Mesenchymal stem cell (in vitro differentiated cells and primary cell): Measurements from ENCODE around the gene RAD21L1.
A peak's percentile ranks its signal among the peaks of the same experiment; 100 is the strongest.

ENCODE experiments used
- DNase-seq: peaks from one replicate; pipeline ENCODE4 v3.0.0-alpha.2; 2013
- H2AFZ ChIP-seq: one replicate; pipeline ENCODE4 v1.6.1; 2013; ENCODE audit warnings: low read depth, mild to moderate bottlenecking, control low read depth, inconsistent platforms, low read length, moderate library complexity
- H2AK5ac ChIP-seq: 2 replicates; pipeline ENCODE4 v1.6.1; 2013; ENCODE audit warnings: low read length, moderate library complexity, mild to moderate bottlenecking, inconsistent platforms; ENCODE audit not compliant: severe bottlenecking
- H2BK120ac ChIP-seq: one replicate; pipeline ENCODE4 v1.6.1; 2013; ENCODE audit warnings: low read depth, mild to moderate bottlenecking, inconsistent platforms, low read length, moderate library complexity
- H2BK12ac ChIP-seq, 2 experiments: one replicate each; pipeline ENCODE4 v1.6.1; 2013; ENCODE audit warnings: inconsistent platforms in 2 of 2, low read length in 2 of 2, mild to moderate bottlenecking in 2 of 2, moderate library complexity in 2 of 2, control low read depth in 1 of 2
- H2BK15ac ChIP-seq: one replicate; pipeline ENCODE4 v1.6.1; 2013; ENCODE audit warnings: mild to moderate bottlenecking, low read depth, inconsistent platforms; ENCODE audit not compliant: poor library complexity, severe bottlenecking
- H2BK5ac ChIP-seq: 2 replicates; pipeline ENCODE4 v1.6.1; 2013; ENCODE audit warnings: low read depth, mild to moderate bottlenecking, low read length, control low read depth, inconsistent platforms; ENCODE audit not compliant: poor library complexity, severe bottlenecking
- H3K14ac ChIP-seq, 2 experiments: one replicate each; pipeline ENCODE4 v1.6.1; 2013; ENCODE audit warnings: inconsistent platforms in 2 of 2, low read length in 2 of 2, control low read depth in 1 of 2, mild to moderate bottlenecking in 1 of 2, moderate library complexity in 1 of 2
- H3K18ac ChIP-seq, 2 experiments: one replicate each; pipeline ENCODE4 v1.6.1; 2013; ENCODE audit warnings: inconsistent platforms in 2 of 2, low read length in 2 of 2, control low read depth in 1 of 2, low read depth in 1 of 2, mild to moderate bottlenecking in 1 of 2
- H3K23ac ChIP-seq, 2 experiments: one replicate each; pipeline ENCODE4 v1.6.1; 2013; ENCODE audit warnings: inconsistent platforms in 2 of 2, low read length in 2 of 2, mild to moderate bottlenecking in 2 of 2, moderate library complexity in 2 of 2, control low read depth in 1 of 2
- H3K27ac ChIP-seq: 2 replicates; pipeline ENCODE4 v1.5.1; 2013; ENCODE audit warnings: mild to moderate bottlenecking, moderate library complexity, low read length, control low read depth, inconsistent platforms; ENCODE audit not compliant: poor library complexity, severe bottlenecking
- H3K27me3 ChIP-seq, 2 experiments: 2 replicates each; pipeline versions ENCODE4 v1.6.1 to v1.7.0; 2013; ENCODE audit warnings: low read length in 2 of 2, mild to moderate bottlenecking in 2 of 2, moderate library complexity in 2 of 2, control low read depth in 1 of 2, inconsistent platforms in 1 of 2; ENCODE audit not compliant: control insufficient read depth in 1 of 2, insufficient read depth in 1 of 2
- H3K36me3 ChIP-seq, 2 experiments: 2 replicates each; pipeline versions ENCODE4 v1.6.1 to v1.7.0; 2013; ENCODE audit warnings: low read length in 2 of 2, control low read depth in 1 of 2, inconsistent platforms in 1 of 2, low read depth in 1 of 2, mild to moderate bottlenecking in 1 of 2; ENCODE audit not compliant: insufficient read depth in 2 of 2, control insufficient read depth in 1 of 2
- H3K4ac ChIP-seq, 2 experiments: one replicate each; pipeline ENCODE4 v1.6.1; 2013; ENCODE audit warnings: inconsistent platforms in 2 of 2, low read length in 2 of 2, mild to moderate bottlenecking in 2 of 2, moderate library complexity in 2 of 2, control low read depth in 1 of 2, low read depth in 1 of 2
- H3K4me1 ChIP-seq: 2 replicates; pipeline ENCODE4 v1.6.1; 2013; ENCODE audit warnings: low read depth, low read length, control low read depth; ENCODE audit not compliant: control insufficient read depth, insufficient read depth
- H3K4me2 ChIP-seq: 2 replicates; pipeline ENCODE4 v1.6.1; 2013; ENCODE audit warnings: low read length, mild to moderate bottlenecking, inconsistent platforms; ENCODE audit not compliant: poor library complexity, severe bottlenecking
- H3K4me3 ChIP-seq, 2 experiments: 2 replicates each; pipeline versions ENCODE4 v1.5.1 to v1.7.0; 2013; ENCODE audit warnings: low read length in 2 of 2, mild to moderate bottlenecking in 2 of 2, control low read depth in 1 of 2, low read depth in 1 of 2; ENCODE audit not compliant: insufficient read depth in 1 of 2
- H3K79me1 ChIP-seq: replicated peaks from 2 replicates; pipeline ENCODE4 v1.6.1; 2013; ENCODE audit warnings: mild to moderate bottlenecking, control low read depth, low read length, inconsistent platforms; ENCODE audit not compliant: poor library complexity, severe bottlenecking
- H3K9ac ChIP-seq: 2 replicates; pipeline ENCODE4 v1.7.0; 2013; ENCODE audit warnings: mild to moderate bottlenecking, low read length, moderate library complexity
- H3K9me3 ChIP-seq: 2 replicates; pipeline ENCODE4 v1.7.0; 2013; ENCODE audit warnings: mild to moderate bottlenecking, low read length; ENCODE audit not compliant: control insufficient read depth
- H4K8ac ChIP-seq: one replicate; pipeline ENCODE4 v1.6.1; 2013; ENCODE audit warnings: inconsistent platforms, mild to moderate bottlenecking, low read length, moderate library complexity
- H4K91ac ChIP-seq: one replicate; pipeline ENCODE4 v1.6.1; 2013; ENCODE audit warnings: mild to moderate bottlenecking, low read length, inconsistent platforms
- WGBS: methylation state at CpG from one replicate; pipeline ENCODE4 v1.1.7; 2013; ENCODE audit warnings: mixed read lengths; 5-methylcytosine and 5-hydroxymethylcytosine counted together

The RAD21L1 gene

DNA sequence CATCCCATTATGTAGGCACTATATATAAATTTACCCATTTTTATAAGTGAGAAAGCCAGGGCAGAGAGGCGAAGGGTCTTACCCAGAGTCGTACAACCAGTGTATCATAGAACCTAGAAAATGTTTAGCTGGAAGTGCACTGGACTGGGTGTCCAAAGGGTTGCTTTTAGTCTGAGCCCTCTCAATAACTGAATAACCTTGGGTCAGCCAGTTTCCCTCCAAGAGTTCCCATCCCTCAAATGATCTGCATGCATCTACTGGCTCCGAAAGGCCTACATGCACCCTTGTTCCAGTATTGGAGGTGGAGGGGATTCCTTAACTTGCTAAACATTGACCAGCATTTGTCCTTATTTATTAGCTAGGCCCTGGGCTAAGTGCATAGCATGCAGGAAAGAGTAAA, 44.0 kb downstream of the RAD21L1 start:
- Histone ChIP-seq H3K4me1 (peaks cover 17% of the 10 kb centered on the region), H3K23ac (no peak overlapping the region), H3K4ac (no peak overlapping the region), H3K18ac (no peak overlapping the region), H3K9ac (no peak overlapping the region), H2BK120ac (no peak overlapping the region), H3K36me3 (peaks cover 10 to 20% of the 10 kb centered on the region in 2 experiments), H4K91ac (no peak overlapping the region), H2BK12ac (no peak overlapping the region), H4K8ac (no peak overlapping the region), H3K4me2 (no peak overlapping the region), H3K9me3 (no peaks in the 10 kb centered on the region), H2BK5ac (no peak overlapping the region), H2AK5ac (no peak overlapping the region), H2AFZ (no peak overlapping the region), H3K27me3 (no peaks in the 10 kb centered on the region), H3K4me3 (no peak overlapping the region), H3K27ac (no peak overlapping the region), H3K14ac (no peak overlapping the region), H2BK15ac (no peak overlapping the region), H3K79me1 (peaks cover 47% of the 10 kb centered on the region)
- WGBS, result 100% methylated on average over 3 of the region's 3 CpGs
- DNase-seq, result no peak

DNA sequence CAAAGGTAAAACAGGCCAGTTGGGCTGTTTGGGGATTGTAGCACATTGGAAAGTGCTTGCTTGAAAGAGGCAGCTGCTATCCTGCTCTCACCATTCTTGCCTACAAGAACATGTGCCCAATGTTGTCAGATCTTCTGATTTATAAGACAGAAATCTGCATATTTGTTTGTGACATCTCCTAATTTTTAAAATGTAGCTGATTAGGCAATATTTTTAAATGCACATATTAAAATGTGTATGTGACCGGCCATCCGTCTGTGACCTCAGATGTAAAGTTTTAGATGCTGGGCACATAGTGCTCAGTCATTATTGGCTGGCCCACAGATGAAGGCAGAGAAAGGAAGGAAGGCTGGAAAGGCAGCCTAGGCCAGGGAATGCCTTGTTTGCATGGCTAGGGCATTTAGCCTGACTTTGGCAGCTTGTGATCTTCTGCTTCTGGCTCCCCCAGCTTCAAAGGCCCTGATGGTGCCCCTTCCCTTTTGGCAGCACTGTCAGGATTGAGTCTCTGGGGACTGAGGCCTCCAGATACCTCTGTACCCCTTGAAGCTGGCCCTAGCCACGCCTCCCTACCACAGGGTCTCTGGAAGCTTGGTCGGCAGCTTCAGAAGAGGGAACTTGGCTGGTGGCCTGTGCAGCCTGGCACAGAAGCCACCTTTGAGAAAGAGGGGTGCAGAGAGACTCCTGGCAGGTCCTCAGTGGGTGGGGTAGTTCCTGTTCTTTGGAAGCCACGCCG, 46.7 kb downstream of the RAD21L1 start:
- Histone ChIP-seq H2BK12ac (no peak overlapping the region), H3K23ac (no peak overlapping the region), H3K27me3 (no peaks in the 10 kb centered on the region), H2BK5ac (no peak overlapping the region), H3K4ac (no peak overlapping the region), H2AFZ (no peak overlapping the region), H2BK120ac (no peak overlapping the region), H3K14ac (no peak overlapping the region), H3K4me1 (peaks cover 18% of the 10 kb centered on the region), H3K4me2 (no peak overlapping the region), H4K91ac (no peak overlapping the region), H3K79me1 (peaks cover 50% of the 10 kb centered on the region), H3K9me3 (no peaks in the 10 kb centered on the region), H2AK5ac (no peak overlapping the region), H4K8ac (no peak overlapping the region), H3K4me3 (no peak overlapping the region), H2BK15ac (no peak overlapping the region), H3K9ac (no peak overlapping the region), H3K27ac (peak overlapping the region; percentile 1), H3K36me3 (peaks cover 12 to 20% of the 10 kb centered on the region in 2 experiments), H3K18ac (no peak overlapping the region)
- DNase-seq, result no peak
- WGBS, result 99% methylated on average over 6 of the region's 6 CpGs

DNA sequence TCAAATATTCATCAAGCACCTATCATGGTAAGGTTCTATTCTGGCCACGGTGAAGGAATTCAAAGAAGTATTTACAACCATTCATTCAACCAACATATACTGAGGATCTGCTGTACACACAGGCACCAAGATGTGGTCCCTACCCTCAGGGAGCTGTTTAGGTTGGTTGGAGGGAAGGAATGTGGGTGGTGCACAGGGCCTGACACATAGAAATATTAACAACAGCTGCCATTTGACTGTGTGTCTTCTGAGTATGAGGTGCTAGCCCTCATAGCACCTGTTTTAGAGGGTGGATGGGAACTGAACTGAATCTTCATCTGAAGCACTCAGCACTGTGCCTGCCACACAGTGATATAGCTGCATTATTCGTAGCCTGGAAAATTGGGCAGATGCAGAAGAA, 47.5 kb downstream of the RAD21L1 start:
- Histone ChIP-seq H3K27ac (no peak overlapping the region), H3K4me2 (no peak overlapping the region), H3K18ac (peak overlapping the region in 1 of 2 experiments; percentile 5), H4K8ac (no peak overlapping the region), H2AFZ (no peak overlapping the region), H3K23ac (no peak overlapping the region), H2BK15ac (no peak overlapping the region), H2AK5ac (no peak overlapping the region), H2BK120ac (no peak overlapping the region), H3K4me1 (peaks cover 21% of the 10 kb centered on the region), H2BK12ac (no peak overlapping the region), H3K9me3 (no peaks in the 10 kb centered on the region), H3K4me3 (no peak overlapping the region), H3K79me1 (peaks cover 44% of the 10 kb centered on the region), H3K9ac (no peak overlapping the region), H2BK5ac (no peak overlapping the region), H3K14ac (no peak overlapping the region), H3K4ac (no peak overlapping the region), H4K91ac (no peak overlapping the region), H3K27me3 (no peaks in the 10 kb centered on the region), H3K36me3 (peaks cover 12 to 20% of the 10 kb centered on the region in 2 experiments)
- DNase-seq, result no peak
- WGBS, result 100% methylated on average over 1 of the region's 2 CpGs

DNA sequence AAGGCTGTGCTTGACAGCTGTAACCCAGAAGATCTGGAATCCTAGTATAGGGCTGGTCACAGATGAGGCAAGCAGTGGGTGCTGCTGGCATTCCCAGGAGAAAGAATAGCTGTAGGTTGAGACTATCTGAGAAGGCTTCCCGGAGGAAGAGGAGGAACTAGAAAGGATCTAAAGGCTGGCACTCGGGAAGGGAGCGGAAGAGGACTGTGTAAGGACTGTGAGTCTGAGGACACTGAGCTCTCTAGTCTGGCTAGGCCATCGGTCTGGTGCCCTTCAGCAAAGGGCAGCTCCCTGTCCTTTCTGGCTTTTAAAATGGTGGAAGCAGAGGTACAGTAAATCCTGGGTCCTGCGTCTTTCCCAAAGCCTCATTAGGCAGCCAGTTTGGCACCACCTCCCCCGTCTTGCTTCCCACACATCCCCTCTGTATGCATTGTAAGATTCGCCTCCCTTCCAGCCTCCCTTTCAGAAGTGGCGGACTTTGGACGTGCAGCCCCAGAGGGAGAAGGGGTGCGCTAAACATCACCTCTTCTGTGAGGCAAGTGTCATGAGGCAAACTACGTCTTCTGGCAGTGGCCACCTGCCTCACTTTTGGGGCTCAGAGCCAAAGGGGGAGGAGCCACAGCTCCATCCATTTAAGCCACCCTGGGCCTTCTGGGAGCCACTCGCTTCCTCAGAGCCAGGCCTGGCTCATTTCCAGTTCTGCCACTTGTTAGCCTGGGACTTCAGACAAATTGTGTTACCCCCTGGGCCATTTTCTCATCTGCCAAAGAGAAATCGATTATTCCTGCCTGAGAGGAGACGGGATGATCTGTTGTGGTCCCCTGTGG, 48.9 kb downstream of the RAD21L1 start:
- H2BK12ac ChIP-seq, result no peak overlapping the region
- H3K4me2 ChIP-seq, result no peak overlapping the region
- H4K8ac ChIP-seq, result no peak overlapping the region
- WGBS, result 95% methylated on average over 14 of the region's 14 CpGs
- no peak overlapping the region for H3K14ac ChIP-seq
- no peak overlapping the region for H3K4me3 ChIP-seq
- H3K79me1 ChIP-seq, result peaks cover 39% of the 10 kb centered on the region
- no peak overlapping the region for H3K4ac ChIP-seq
- no peak overlapping the region for H2BK5ac ChIP-seq
- H3K18ac ChIP-seq, result no peak overlapping the region
- H3K23ac ChIP-seq, result no peak overlapping the region
- H2AK5ac ChIP-seq, result peak overlapping the region; percentile 43
- H2BK15ac ChIP-seq, result no peak overlapping the region
- no peaks in the 10 kb centered on the region for H3K27me3 ChIP-seq
- no peaks in the 10 kb centered on the region for H3K9me3 ChIP-seq
- no peak overlapping the region for H3K27ac ChIP-seq
- H4K91ac ChIP-seq, result no peak overlapping the region
- H3K4me1 ChIP-seq, result peaks cover 21% of the 10 kb centered on the region
- H2BK120ac ChIP-seq, result no peak overlapping the region
- H3K36me3 ChIP-seq, result peaks cover 11 to 12% of the 10 kb centered on the region in 2 experiments
- H2AFZ ChIP-seq, result no peak overlapping the region
- no peak for DNase-seq
- H3K9ac ChIP-seq, result no peak overlapping the region
